H9 (cell line): Measurements from ENCODE around the gene SMC1B. TPM values are rescaled to one million over a fixed set of nuclear protein-coding genes. Genes with fewer than 3 reads are reported as not detected.
A peak's percentile ranks its signal among the peaks of the same experiment; 100 is the strongest.

Experiments used
- DNase-seq: peaks from one replicate; pipeline ENCODE4 v3.0.0-alpha.2; 2017
- H2AFZ ChIP-seq: one replicate; pipeline ENCODE4 v1.6.1; 2013; ENCODE audit warnings: mild to moderate bottlenecking, low read length, control low read depth, moderate library complexity
- H2AK5ac ChIP-seq: 2 replicates; pipeline ENCODE4 v1.6.1; 2013; ENCODE audit warnings: low read length, control low read depth, mixed read lengths; ENCODE audit not compliant: insufficient read length
- H2BK120ac ChIP-seq: one replicate; pipeline ENCODE4 v1.6.1; 2013; ENCODE audit warnings: low read depth, mild to moderate bottlenecking, low read length, control low read depth, inconsistent platforms; ENCODE audit not compliant: poor library complexity, severe bottlenecking
- H2BK12ac ChIP-seq: 2 replicates; pipeline ENCODE4 v1.6.1; 2013; ENCODE audit warnings: low read length, control low read depth, mixed read lengths, low read depth; ENCODE audit not compliant: insufficient read length
- H2BK15ac ChIP-seq: 2 replicates; pipeline ENCODE4 v1.6.1; 2013; ENCODE audit warnings: low read depth, low read length, control low read depth
- H2BK20ac ChIP-seq: one replicate; pipeline ENCODE4 v1.6.1; 2013; ENCODE audit warnings: low read depth, mild to moderate bottlenecking, low read length, control low read depth, inconsistent platforms; ENCODE audit not compliant: poor library complexity, severe bottlenecking
- H2BK5ac ChIP-seq: 2 replicates; pipeline ENCODE4 v1.6.1; 2013; ENCODE audit warnings: low read length, control low read depth, mixed read lengths; ENCODE audit not compliant: insufficient read length
- H3K14ac ChIP-seq: 2 replicates; pipeline ENCODE4 v1.6.1; 2013; ENCODE audit warnings: low read length, control low read depth; ENCODE audit not compliant: insufficient read depth
- H3K18ac ChIP-seq: 2 replicates; pipeline ENCODE4 v1.6.1; 2013; ENCODE audit warnings: low read depth, mild to moderate bottlenecking, mixed read lengths, low read length, control low read depth; ENCODE audit not compliant: insufficient read length
- H3K23ac ChIP-seq: 2 replicates; pipeline ENCODE4 v1.6.1; 2013; ENCODE audit warnings: low read length, control low read depth, mixed read lengths, low read depth; ENCODE audit not compliant: insufficient read length
- H3K23me2 ChIP-seq: 2 replicates; pipeline ENCODE4 v1.6.1; 2013; ENCODE audit warnings: low read depth, mild to moderate bottlenecking, mixed read lengths, low read length, control low read depth; ENCODE audit not compliant: insufficient read length, poor library complexity, severe bottlenecking
- H3K27ac ChIP-seq: 2 replicates; pipeline ENCODE4 v1.5.1; 2013; ENCODE audit warnings: low read length, control low read depth, mixed read lengths, low read depth; ENCODE audit not compliant: insufficient read length
- H3K27me3 ChIP-seq: 2 replicates; pipeline ENCODE4 v1.6.1; 2013; ENCODE audit warnings: low read length, control low read depth, inconsistent platforms; ENCODE audit not compliant: insufficient read depth
- H3K4ac ChIP-seq: 2 replicates; pipeline ENCODE4 v1.6.1; 2013; ENCODE audit warnings: low read depth, mild to moderate bottlenecking, control low read depth, inconsistent platforms, low read length, moderate library complexity
- H3K4me1 ChIP-seq: 2 replicates; pipeline ENCODE4 v1.6.1; 2013; ENCODE audit warnings: low read length, control low read depth, inconsistent platforms; ENCODE audit not compliant: insufficient read depth
- H3K4me2 ChIP-seq: 2 replicates; pipeline ENCODE4 v1.6.1; 2013; ENCODE audit warnings: low read length, control low read depth, mixed read lengths; ENCODE audit not compliant: insufficient read length, insufficient read depth
- H3K56ac ChIP-seq: 2 replicates; pipeline ENCODE4 v1.6.1; 2013; ENCODE audit warnings: low read depth, mild to moderate bottlenecking, mixed read lengths, low read length, control low read depth; ENCODE audit not compliant: insufficient read length
- H3K79me1 ChIP-seq: 2 replicates; pipeline ENCODE4 v1.6.1; 2013; ENCODE audit warnings: low read depth, mild to moderate bottlenecking, moderate library complexity, low read length, control low read depth, inconsistent platforms; ENCODE audit not compliant: insufficient read depth, poor library complexity, severe bottlenecking
- H3K79me2 ChIP-seq: 2 replicates; pipeline ENCODE4 v1.6.1; 2013; ENCODE audit warnings: low read length, control low read depth, inconsistent platforms; ENCODE audit not compliant: insufficient read depth
- H3K9ac ChIP-seq: 2 replicates; pipeline ENCODE4 v1.6.1; 2013; ENCODE audit warnings: low read length, control low read depth, mixed read lengths; ENCODE audit not compliant: insufficient read length; ENCODE audit errors: extremely low read depth
- H3K9me3 ChIP-seq: one replicate; pipeline ENCODE4 v1.6.1; 2013; ENCODE audit warnings: low read depth, low read length, inconsistent platforms; ENCODE audit not compliant: control insufficient read depth
- H3T11ph ChIP-seq: one replicate; pipeline ENCODE4 v1.6.1; 2013; ENCODE audit warnings: mild to moderate bottlenecking, low read length, control low read depth, inconsistent platforms
- H4K20me1 ChIP-seq: one replicate; pipeline ENCODE4 v1.6.1; 2013; ENCODE audit not compliant: control insufficient read depth, insufficient read length, insufficient read depth
- H4K5ac ChIP-seq: 2 replicates; pipeline ENCODE4 v1.6.1; 2013; ENCODE audit warnings: low read depth, mild to moderate bottlenecking, mixed read lengths, low read length, control low read depth; ENCODE audit not compliant: insufficient read length
- H4K8ac ChIP-seq: replicated peaks from 2 replicates; pipeline ENCODE4 v1.6.1; 2013; ENCODE audit warnings: low read length, control low read depth, mixed read lengths, low read depth; ENCODE audit not compliant: insufficient read length
- H4K91ac ChIP-seq: 2 replicates; pipeline ENCODE4 v1.6.1; 2013; ENCODE audit warnings: low read depth, mild to moderate bottlenecking, moderate library complexity, mixed read lengths, low read length, control low read depth; ENCODE audit not compliant: insufficient read length
- H3K27ac Mint-ChIP-seq, 3 experiments: 2 replicates in 2 of 3; 3 replicates in 1 of 3; pipeline ENCODE4 v1.8.0; 2020 to 2021; ENCODE audit warnings: mixed read lengths in 3 of 3, mild to moderate bottlenecking in 1 of 3, moderate library complexity in 1 of 3
- H3K27me3 Mint-ChIP-seq: 2 replicates; pipeline ENCODE4 v1.8.0; 2021; ENCODE audit warnings: low read depth, mild to moderate bottlenecking, moderate library complexity, mixed read lengths
- H3K36me3 Mint-ChIP-seq, 3 experiments: 2 replicates in 2 of 3; 3 replicates in 1 of 3; pipeline ENCODE4 v1.8.0; 2020 to 2021; ENCODE audit warnings: low read depth in 3 of 3, mixed read lengths in 3 of 3; ENCODE audit not compliant: insufficient read depth in 1 of 3
- H3K4me1 Mint-ChIP-seq, 2 experiments: 2 replicates each; pipeline ENCODE4 v1.8.0; 2020; ENCODE audit warnings: mixed read lengths in 2 of 2
- H3K4me3 Mint-ChIP-seq, 2 experiments: 2 replicates in 1 of 2; 3 replicates in 1 of 2; pipeline ENCODE4 v1.8.0; 2020 to 2021; ENCODE audit warnings: mild to moderate bottlenecking in 2 of 2, mixed read lengths in 2 of 2, moderate library complexity in 1 of 2
- H3K9me3 Mint-ChIP-seq, 2 experiments: 2 replicates in 1 of 2; 3 replicates in 1 of 2; pipeline ENCODE4 v1.8.0; 2020; ENCODE audit warnings: mild to moderate bottlenecking in 2 of 2, mixed read lengths in 2 of 2, moderate library complexity in 1 of 2
- CTCF ChIP-seq: fragments of 200-600 bp; sonication (generic); conservative IDR thresholded peaks from 3 replicates; pipeline ENCODE4 v1.8.0; 2021; ENCODE audit warnings: antibody characterized with exemption, mild to moderate bottlenecking
- WGBS: extraction: QIAGEN DNeasy Blood & Tissue Kit; methylation state at CpG from one replicate; pipeline ENCODE4 v1.1.7; 2013; ENCODE audit warnings: missing lambda C conversion rate, low lambda C conversion rate, mixed read lengths; ENCODE audit not compliant: insufficient read length; ENCODE audit errors: extremely low coverage; 5-methylcytosine and 5-hydroxymethylcytosine counted together
- total RNA-seq: library from RNA; stranded (reverse); gene quantifications from 2 replicates; pipeline ENCODE4 v1.2.1, GENCODE V29; 2021

Gene SMC1B
- total RNA-seq, 1 experiment from 2014 or later: not detected

GRCh38 chr22:45318558-45319323 is 94.7 kb downstream of the SMC1B start:
- H4K5ac ChIP-seq: no peak overlapping the region
- no peak overlapping the region for H2BK12ac ChIP-seq
- H3T11ph ChIP-seq: no peak overlapping the region
- H3K27me3 ChIP-seq: no peaks in the 10 kb centered on the region
- no peak for DNase-seq
- no CpG with 5 or more reads among the region's 12 CpGs for WGBS
- no peak overlapping the region for H2AFZ ChIP-seq
- no peaks in the 10 kb centered on the region for H3K79me2 ChIP-seq
- Mint-ChIP-seq H3K27ac (peak overlapping the region in 2 of 3 experiments; percentile 7 to 53; a peak in 4 of 7 replicates), H3K27me3 (no peaks in the 10 kb centered on the region), H3K4me3 (no peak overlapping the region), H3K4me1 (peaks cover 21 to 29% of the 10 kb centered on the region in 2 experiments), H3K9me3 (no peaks in the 10 kb centered on the region), H3K36me3 (peaks cover 5 to 16% (median 14%) of the 10 kb centered on the region in 3 experiments; a peak in 5 of 7 replicates)
- TF ChIP-seq CTCF: no peak
- no peak overlapping the region for H2BK120ac ChIP-seq
- H3K79me1 ChIP-seq: peaks cover 5% of the 10 kb centered on the region
- no peak overlapping the region for H2BK20ac ChIP-seq
- H3K18ac ChIP-seq: no peak overlapping the region
- no peak overlapping the region for H2BK5ac ChIP-seq
- H3K4me2 ChIP-seq: no peak overlapping the region
- no peak overlapping the region for H3K9ac ChIP-seq
- H3K56ac ChIP-seq: no peak overlapping the region
- no peaks in the 10 kb centered on the region for H4K20me1 ChIP-seq
- no peak overlapping the region for H3K14ac ChIP-seq
- no peak overlapping the region for H2BK15ac ChIP-seq
- no peak overlapping the region for H3K23ac ChIP-seq
- no peaks in the 10 kb centered on the region for H3K9me3 ChIP-seq
- no peaks in the 10 kb centered on the region for H3K23me2 ChIP-seq
- no peak overlapping the region for H3K4ac ChIP-seq
- H4K91ac ChIP-seq: no peak overlapping the region
- no peaks in the 10 kb centered on the region; the same call in 1 of the 2 replicates for H3K4me1 ChIP-seq
- no peak overlapping the region for H3K27ac ChIP-seq
- no peak overlapping the region for H4K8ac ChIP-seq
- no peak overlapping the region for H2AK5ac ChIP-seq
